Activated CD4-positive, alpha-beta T cell treated with anti-CD3 and anti-CD28 coated beads, Interleukin-2, amount 10 ng/mL, durations not matched to agents 7 days and 5 days (primary cell): ENCODE data around the gene MRGPRF. TPM values are rescaled to one million over a fixed set of nuclear protein-coding genes. Genes with fewer than 3 reads are reported as not detected.

Experiments used
- total RNA-seq, 2 experiments: library from RNA; stranded (reverse); gene quantifications; one replicate each; pipeline ENCODE4 v1.2.3, GENCODE V29; 2021

Gene MRGPRF
- total RNA-seq, 2 experiments from 2014 or later: not detected

Other genes with a start within 250 kb of the MRGPRF start
- 10 to 100 TPM; 66.3 to 69.9 TPM for gene CPT1A, start 171.3 kb downstream of the MRGPRF start, total RNA-seq
- 10 to 100 TPM; 56.8 to 61.8 TPM for gene MRPL21, start 109.4 kb downstream of the MRGPRF start, total RNA-seq
- 10 to 100 TPM; 23.9 to 28.3 TPM for gene IGHMBP2, start 109.4 kb downstream of the MRGPRF start, total RNA-seq
- not detected for gene MRGPRD, start 32.3 kb downstream of the MRGPRF start, total RNA-seq
- gene TPCN2, start 35.7 kb upstream of the MRGPRF start, total RNA-seq: 10 to 100 TPM; 18.0 to 22.1 TPM
- gene SMIM38, start 142.7 kb upstream of the MRGPRF start, total RNA-seq: under 1 TPM in 1 of 2 experiments, not detected in 1; 0.12 TPM